HG02973 (cell line): Measurements from ENCODE around the gene IL3.

Experiments
- ATAC-seq: cut with Tn5 transposase; IDR thresholded peaks from one replicate; pipeline ENCODE4 v1.9.1; 2021; ENCODE audit warnings: moderate library complexity; ENCODE audit not compliant: unreplicated experiment

IL3 gene, protein sequence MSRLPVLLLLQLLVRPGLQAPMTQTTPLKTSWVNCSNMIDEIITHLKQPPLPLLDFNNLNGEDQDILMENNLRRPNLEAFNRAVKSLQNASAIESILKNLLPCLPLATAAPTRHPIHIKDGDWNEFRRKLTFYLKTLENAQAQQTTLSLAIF

DNA sequence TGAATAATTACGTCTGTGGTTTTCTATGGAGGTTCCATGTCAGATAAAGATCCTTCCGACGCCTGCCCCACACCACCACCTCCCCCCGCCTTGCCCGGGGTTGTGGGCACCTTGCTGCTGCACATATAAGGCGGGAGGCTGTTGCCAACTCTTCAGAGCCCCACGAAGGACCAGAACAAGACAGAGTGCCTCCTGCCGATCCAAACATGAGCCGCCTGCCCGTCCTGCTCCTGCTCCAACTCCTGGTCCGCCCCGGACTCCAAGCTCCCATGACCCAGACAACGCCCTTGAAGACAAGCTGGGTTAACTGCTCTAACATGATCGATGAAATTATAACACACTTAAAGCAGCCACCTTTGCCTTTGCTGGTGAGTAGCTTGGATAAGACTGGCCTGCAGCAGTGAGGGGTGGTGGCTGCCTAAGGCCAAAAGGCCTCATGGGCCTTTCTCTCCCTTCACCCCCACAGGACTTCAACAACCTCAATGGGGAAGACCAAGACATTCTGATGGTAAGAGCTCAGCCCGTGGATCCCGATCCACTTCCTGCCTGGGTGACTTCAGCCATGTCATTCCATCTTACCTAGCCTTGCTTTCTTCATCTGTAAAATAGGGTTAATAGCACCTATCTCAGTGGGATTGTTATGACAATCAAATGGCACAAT, at the start of gene IL3:
TSS of gene IL3 (plus strand) at position 155 of the 661 bp plus-strand sequence. CDS start at position 207, 52 bp downstream.
- no peak for ATAC-seq

DNA sequence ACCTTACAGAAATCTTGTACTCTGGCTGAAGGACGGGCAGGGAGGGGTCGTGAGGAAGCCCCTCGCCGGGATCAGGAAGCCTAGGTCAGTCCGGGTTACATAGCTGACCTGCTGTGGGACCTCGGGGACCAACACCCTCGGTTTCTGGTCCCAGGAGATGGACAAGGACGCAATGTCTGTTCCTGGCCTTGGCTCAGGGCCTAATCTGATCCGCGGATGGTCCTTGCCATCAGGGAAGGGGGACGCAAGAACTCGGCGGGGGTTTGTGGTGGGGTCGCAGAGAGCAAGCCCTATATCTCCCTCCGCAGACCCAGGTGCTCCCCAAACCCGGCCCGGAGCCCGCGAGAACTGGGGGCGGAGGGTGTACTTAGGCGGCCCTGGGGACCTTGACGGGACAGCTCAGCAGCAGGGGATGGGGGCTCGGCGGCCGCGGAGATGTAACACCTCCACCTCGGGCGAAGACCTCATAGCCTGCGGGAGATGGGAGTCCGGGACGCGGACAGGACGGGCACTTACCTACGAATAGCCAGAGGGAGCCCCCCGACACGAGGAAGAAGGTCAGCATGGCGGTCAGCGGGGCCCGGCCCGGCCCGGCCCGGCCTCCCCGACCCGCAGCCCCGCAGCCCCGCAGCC, 49.4 kb upstream of the IL3 start:
- no peak for ATAC-seq

DNA sequence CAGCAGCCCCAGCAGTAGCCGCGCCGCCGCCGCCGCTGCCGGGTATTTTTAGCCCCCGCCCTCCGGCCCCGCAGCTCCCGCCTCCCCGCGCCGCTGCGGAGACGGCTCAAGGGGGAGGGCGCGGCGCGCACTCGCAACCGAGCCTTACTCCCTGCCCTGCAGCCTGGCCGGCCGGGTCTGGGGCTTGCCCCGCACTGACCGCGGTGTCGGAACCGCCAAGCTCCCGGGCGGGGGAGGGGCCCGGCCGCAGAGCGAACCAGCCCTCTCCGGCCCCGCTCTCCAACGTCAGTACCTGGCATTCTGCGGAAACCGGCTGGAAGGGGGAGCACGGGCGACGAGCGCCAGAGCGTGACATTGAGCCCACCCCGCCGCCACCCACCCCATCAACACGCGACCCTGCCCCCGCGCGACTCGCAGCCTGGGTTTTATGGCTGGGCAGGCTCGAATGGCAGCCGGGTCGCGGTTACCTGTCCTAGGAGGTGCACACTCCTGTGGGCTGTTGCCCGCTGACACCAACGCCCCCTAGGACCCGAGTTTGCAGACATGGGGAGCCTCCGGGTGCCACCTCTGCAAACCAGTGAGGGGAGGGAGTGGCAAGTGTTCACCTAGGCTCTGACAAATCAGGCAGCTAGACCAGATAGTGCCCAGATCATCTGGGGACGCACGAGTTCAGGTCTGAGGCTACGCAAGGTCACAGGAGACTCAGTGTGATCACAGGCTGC, 48.7 kb upstream of the IL3 start, which contains the start of gene ACSL6:
TSS of gene ACSL6 (minus strand) at position 37 of the 722 bp plus-strand sequence. CDS start 105 bp downstream, outside the sequence.
- ATAC-seq, result no peak

DNA sequence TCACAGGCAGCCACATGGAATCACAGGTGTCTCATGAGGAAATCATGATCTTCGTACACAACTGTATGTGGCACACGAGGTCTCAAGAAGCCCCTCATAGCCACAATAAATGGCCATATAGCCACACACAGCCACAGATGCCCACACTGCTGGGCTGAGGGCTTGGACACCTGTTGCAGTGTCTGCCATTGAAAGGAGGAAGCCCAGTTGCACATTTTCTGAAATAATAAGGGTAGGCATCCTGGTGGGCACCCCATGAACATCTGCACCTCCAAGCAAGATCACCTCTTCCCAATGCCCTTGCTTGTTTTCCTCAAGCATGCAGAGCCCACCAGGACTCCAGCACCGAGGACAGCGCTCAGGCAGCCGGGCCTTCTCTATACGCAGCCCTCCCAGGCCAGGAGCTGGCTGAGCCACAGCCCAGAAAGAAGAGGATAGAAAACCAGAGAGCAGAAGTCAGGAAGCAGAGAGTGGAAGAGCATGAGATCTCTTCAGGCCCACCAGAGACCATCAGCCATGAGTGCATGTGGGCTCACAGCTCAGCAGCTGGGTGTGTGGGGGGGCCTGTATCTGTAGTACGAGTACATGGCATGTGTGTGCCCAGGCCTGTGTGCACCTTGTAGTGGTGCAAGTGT, 48.0 kb upstream of the IL3 start:
- ATAC-seq, result no peak

DNA sequence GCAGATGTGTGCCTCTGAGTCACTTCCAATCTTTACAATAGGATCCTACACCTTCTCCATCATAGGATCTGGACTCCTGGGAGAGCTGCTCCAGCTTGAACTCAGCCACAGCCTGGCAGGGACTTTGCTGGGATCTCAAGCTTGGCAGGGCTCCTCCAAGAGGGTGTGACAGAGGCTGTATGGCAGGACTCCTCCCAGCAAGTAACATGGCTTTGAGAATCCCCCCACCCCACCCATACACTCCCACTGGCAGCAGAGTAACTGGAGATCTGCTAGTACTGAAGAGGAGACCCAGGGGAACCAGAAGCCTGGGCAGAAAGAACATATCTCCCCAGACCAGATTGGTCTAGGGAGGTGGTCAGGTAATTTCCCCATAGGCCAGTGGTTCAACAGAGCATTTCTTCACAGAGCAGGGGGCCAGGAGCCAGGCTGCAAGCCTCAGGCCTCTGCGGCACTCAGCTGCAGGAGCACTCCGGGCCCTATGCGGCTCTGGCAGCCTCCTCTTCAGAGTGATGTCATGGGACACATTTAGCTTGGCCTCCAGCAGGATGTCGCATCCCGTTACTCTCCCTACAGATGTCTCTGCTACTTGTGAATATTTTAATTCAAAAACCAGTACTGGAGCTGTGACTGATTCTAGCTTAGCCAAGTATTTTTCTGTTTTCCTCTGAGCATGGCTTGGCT, 47.3 kb upstream of the IL3 start:
- ATAC-seq, result no peak

DNA sequence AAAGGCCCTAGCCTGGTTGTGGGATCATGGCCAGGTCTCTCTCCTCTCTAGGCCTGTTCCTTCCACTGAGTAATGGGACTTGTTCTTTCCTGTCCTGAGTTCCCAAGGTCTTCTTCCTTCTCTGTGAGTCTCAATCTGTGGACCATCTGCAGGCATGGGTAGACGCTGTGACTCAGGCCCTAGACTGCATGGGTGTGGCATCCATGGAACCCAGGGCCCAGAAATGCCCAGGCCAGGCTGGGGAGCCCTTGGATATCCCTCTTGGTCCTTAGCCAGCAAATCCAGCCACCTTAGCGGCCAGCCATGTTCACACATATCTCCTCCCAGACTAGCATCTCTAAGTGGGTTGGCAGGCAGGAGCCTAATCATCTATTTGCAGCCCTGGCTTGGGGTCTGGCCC, 46.7 kb upstream of the IL3 start:
- ATAC-seq, result no peak

DNA sequence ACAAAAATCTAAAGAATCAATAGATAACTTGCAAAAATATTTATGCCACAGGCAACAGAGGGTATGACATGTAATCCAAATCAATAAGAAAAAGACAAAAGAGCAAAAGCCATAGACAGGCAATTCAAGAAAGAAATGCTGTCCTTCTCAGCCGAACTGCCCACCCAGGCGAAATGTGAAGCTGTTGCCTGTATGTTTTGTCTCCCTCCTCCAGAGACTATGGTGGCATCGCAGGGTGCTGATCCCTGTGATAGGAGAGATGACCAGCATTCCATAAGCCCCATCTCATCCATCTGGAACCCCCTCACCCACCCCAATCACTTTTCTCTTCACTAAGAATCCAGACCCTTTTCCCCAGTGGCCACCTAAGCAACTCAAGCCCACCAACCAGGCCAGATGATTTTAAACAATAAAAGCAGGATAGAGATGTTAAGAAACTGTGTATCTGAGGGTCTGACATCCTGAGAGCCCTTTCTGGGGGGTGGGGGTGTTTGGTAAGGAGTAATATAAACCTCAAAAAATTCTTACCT, 43.7 kb upstream of the IL3 start:
- ATAC-seq, result no peak

DNA sequence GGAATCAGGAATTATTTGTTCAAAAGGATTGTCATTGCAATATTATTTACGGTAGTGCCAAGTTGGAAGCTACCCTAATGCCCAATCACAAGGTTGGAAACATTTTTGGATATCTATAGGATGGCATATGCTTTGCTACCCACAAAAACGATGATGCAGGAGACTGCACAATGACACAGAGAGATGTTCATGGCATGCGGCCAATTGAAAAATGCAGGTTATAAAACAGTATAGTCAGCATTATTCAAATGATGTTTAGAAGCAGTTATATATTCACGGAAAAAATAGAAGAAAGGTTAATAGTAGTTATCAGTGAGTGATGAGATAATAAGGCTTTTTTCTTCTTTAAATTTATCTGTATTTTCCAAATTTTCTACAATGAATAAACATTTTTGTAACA, 43.1 kb upstream of the IL3 start:
- ATAC-seq, result no peak

DNA sequence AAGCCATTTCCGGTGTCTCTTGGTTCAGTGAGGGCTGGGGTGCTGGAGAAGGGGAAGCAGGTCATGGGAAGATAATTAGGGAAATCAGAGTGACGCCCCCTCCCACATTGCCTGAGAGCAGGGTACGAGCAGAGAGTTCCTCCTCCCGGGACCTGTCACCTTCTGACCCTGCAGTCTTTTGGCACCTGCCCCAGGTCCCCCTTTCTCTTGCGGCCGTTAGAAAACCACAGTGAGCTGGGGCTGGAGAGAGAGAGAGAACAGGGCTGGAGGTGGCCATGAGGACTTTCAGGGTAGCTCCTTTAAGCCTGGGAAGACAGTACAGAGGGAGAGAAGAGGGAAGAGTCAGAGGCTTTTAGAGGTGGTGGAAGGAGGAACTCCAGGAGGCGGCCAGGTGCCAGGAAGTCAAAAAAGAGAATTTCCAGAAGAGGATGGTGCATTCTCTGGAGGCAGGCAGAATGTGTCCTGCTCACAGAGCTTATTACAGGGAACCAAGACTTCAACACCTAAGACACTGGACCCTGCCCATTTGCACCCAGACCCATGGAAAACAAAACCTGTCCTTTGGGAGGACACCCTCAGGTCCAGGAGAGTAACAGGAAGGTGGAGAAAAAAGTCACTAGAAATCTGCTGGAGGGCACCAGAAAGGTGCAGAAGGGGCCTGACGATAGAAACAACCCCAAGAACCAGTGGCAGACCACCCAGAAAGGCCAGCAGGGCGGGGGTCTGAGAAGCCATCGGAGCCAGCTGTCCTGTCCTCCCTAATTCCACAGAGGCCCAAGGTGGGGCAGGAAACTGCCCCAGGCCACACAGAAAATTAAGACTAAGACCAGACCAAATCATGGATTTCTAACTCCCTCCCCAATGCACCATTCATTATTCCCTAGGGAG, 42.5 kb upstream of the IL3 start:
- no peak for ATAC-seq

DNA sequence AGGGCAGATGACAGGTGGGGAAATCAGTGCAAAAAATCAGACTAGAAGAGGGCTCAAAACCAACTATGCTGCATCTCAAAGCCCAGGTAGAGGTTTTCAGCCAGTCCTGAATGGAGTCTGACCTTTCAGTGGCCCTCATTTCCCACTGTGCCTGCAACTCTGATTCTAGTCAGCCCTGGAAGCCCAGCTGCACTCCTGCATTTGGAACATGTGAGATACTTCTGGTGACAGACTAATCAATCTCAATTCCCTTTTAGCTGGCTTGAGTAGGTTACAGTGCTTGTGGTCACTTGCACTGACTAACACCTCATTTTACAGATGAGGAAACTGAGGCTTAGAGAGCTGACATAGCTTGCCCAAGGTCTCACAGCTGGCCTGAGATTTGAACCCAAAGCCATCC, 41.1 kb upstream of the IL3 start:
- peak; percentile 18 for ATAC-seq

DNA sequence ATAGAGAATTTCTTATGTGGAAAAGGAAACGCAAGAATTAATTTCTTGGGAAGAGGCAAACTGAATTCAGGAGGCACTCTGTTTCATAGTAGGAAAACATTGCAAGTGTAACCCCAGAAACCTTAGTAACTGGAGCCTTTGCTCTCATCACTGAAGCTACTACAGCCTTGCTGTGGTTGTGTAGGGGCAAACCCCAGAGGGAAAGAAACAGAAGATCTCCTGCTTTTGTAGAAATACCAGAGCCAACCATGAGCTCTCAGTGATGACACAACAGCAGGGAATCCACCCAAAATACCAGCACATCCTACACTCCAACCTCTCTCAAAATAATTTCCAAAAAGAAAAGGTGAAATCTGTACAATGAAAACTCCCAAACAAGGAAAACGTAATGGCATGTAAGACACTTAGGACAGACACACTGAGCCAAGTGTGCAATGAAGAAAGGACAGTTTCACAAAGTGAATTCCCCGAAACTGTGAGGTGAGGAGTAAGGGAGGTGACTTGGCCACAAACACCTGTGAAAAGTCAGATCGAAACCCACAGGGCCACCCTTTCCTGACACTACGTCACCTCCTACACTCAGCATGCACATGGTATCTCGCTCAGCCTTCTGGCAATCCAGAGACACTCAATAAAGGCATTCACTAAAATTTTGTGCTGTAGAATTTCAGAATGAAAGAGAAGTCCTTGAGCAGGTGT, 40.4 kb upstream of the IL3 start:
- peak; percentile 95 for ATAC-seq

DNA sequence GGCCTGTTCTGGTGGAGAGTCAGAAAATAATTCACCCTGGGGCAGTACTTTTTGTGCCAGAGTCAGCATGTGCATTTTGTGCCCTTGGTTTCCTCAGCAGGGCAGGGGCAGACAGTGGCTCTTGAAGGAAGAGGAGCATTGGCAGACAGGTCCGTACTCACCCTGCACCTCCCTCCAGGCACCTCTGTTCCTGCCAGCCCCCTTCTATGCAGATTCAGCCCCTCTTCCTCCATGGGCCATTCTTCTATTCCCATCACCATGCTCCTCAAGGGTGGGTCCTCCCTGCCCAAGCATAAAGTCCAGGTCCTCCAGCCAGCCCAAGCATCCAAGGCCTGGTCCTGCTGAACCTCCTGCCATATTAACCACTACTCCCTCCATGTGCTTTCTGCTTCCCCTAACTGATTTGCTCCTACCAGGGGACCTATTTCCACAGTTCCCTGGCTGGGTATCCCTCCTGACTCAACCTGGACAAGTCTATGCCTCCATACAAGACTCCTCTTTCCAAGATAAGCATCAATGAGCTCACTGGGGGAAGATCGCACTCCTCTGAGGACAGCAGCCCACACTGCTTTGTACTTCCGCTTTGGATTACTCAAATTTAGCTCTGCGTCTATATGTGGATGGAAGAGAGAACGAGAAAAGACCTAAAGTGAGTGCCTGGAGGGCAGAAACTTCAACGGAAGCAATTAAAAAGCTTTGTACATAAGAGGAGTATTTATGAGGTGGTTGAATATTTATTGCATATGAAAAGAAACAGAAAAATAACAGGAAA, 39.7 kb upstream of the IL3 start:
- peak; percentile 11 for ATAC-seq

DNA sequence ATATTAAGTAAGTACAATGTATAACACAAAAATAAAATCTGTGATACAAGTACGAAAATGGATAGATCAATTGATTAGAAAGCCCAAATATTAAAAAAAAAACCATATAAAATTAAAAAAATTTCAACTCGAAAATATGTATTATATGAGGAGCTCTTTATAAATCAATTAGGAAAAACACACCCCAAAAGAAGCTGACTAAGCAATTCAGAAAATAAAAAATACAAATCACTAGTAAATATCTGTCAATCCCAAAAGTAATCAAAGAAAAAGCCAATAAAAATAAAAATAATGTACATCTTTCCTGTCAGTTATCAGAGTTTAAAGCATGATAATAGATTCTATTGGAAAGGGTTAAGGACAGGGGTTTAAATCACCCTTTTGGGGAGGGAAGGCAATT, 38.8 kb upstream of the IL3 start:
- no peak for ATAC-seq

DNA sequence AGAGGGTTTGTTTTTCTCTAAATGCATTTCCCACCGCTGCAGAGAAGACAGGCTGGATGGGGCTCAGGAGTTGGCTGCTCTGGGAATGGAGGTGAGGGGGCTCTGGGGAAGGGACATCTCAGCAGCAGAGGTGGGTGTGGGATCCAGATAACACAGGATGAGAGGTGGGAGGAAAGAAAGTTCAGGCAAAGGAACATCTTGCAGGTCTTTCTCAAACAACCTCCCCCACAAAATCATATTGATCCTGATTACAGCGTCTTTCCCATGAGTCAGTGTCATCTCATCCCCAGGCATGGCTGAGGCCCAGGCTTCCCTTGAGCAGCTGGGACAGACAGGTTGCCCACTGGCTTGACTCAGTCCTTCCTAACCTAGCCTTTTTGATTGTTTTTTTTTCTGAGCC, 37.7 kb upstream of the IL3 start:
- ATAC-seq, result no peak

DNA sequence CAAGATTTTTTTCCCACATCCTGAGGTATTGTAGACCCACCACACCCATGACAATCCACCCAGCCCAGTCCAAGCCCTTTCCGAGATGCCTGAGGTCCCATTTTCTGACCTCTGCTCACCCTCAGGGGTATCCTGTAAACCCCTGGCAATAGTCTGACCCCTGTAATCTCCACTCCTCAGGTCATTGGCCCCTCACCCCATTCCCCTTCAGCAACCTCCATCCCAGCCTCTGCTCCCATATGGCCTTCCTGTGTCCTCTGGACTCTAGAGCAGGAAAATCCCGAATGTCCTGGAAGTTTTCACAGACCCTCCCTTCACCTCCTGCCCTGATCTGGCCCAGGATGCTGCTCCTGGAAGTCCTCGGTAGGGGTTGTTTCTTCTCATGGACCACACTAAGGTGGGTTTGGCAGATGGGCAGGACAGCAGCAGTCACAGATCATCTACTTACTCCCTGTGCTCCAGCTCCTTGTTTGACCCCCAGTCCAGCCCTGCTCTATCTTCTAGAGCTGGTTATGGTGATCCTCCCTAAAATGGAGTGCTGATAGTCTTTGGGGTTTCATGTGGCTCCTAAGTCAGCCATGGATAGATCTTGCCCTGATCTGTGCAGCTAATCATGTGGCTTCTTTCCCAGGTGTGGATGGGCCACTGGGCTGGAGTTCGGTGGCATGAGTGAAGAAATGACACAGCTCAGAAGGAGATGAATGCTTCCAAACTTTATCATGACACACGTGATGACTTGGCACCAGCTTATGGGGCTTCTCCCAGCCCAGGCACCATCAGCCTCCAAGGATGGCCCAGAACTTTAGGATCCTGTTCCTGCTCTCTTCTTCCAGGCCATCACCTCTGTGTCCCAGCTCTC, 37.0 kb upstream of the IL3 start:
- no peak for ATAC-seq

DNA sequence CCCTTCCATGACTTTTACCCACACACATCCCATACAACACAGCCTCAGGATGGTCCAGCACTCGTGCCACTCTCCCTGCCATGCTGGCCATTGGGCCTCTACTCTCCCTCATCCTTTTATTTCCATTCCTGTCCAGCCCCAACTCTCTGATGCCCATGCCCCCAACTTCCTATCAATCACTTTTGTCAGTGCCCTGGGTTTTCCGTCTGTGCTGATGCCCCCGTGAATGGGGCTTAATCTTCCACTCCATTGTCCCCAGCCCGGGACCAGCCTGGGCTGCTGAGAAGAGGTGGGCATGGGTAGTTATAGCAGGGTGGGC, 36.4 kb upstream of the IL3 start:
- ATAC-seq, result no peak

DNA sequence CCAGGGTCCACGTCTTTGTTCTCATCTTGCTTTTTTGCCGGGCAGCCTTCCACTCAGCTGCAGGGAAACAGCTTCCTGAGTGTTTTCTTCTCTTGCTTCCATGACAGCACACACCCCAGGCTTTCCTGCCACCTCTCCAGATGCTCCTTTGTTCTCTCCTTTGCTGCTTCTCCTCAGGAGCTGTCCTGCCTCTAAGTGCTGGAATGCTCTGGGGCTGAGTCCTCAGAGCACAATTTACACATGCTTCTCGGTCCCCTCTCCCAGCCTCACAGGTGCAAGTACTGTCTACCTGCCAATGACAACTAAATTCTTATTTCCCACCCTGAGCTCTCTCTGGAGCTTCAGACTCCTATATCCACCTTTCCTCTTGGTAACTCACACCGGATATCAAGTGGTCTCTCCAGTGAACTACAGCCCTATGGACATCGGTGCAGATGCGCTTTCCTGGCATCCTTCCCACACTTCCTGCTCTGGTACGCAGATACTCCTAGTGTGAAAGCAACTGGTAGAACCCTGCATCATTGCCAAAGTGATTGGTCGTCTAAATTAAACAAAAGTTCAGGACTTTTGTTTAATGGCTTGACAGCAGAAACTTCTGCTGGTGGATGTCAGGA, 35.6 kb upstream of the IL3 start:
- ATAC-seq, result no peak
